Endothelial cell (in vitro differentiated cells): ENCODE results near the gene PSMA2. TPM values are rescaled to one million over a fixed set of nuclear protein-coding genes. Genes with fewer than 3 reads are reported as not detected.

Experiments used
- DNase-seq: peaks from one replicate; pipeline ENCODE4 v3.0.0; 2021; ENCODE audit warnings: low spot score
- H3K27ac Mint-ChIP-seq: one replicate; pipeline ENCODE4 v1.8.0; 2021; ENCODE audit warnings: mixed read lengths, inconsistent platforms; ENCODE audit not compliant: unreplicated experiment
- H3K27me3 Mint-ChIP-seq: one replicate; pipeline ENCODE4 v1.8.0; 2021; ENCODE audit warnings: mild to moderate bottlenecking, moderate library complexity, mixed read lengths, inconsistent platforms; ENCODE audit not compliant: unreplicated experiment
- H3K36me3 Mint-ChIP-seq: one replicate; pipeline ENCODE4 v1.8.0; 2021; ENCODE audit warnings: mild to moderate bottlenecking, low read depth, mixed read lengths, inconsistent platforms; ENCODE audit not compliant: unreplicated experiment
- H3K4me1 Mint-ChIP-seq: one replicate; pipeline ENCODE4 v1.8.0; 2021; ENCODE audit warnings: mild to moderate bottlenecking, mixed read lengths, inconsistent platforms; ENCODE audit not compliant: unreplicated experiment
- H3K4me3 Mint-ChIP-seq: one replicate; pipeline ENCODE4 v1.8.0; 2021; ENCODE audit warnings: mild to moderate bottlenecking, mixed read lengths, inconsistent platforms; ENCODE audit not compliant: unreplicated experiment
- H3K9me3 Mint-ChIP-seq: one replicate; pipeline ENCODE4 v1.8.0; 2021; ENCODE audit warnings: mixed read lengths, inconsistent platforms; ENCODE audit not compliant: unreplicated experiment
- total RNA-seq: library from RNA; stranded (reverse); fragmentation: NEBNext Ultra II Directional; extraction: Animal tissue kit (Norgen Biotek cat#: 25700); gene quantifications from one replicate; pipeline ENCODE4 v1.2.1, GENCODE V29; 2021; ENCODE audit not compliant: unreplicated experiment
- TF ChIP-seq, protein P1 (sequence below): fragments of 200-600 bp; sonication (generic); IDR thresholded peaks from one replicate; pipeline ENCODE4 v1.5.0; 2021; ENCODE audit warnings: antibody characterized with exemption; ENCODE audit not compliant: unreplicated experiment

PSMA2 gene
- total RNA-seq, 1 donor from 2014 or later = 103 TPM

- Mint-ChIP-seq H3K27me3 (peaks cover 4% of the 10 kb centered on the region), H3K4me3 (peak within 1 kb of the TSS; percentile 94), H3K9me3 (no peaks in the 10 kb centered on the region), H3K27ac (peak within 1 kb of the TSS; percentile 55), H3K36me3 (no peaks in the 10 kb centered on the region), H3K4me1 (peaks cover 20% of the 10 kb centered on the region)
- DNase-seq = peak; percentile 96
- TF ChIP-seq, protein P1, sequence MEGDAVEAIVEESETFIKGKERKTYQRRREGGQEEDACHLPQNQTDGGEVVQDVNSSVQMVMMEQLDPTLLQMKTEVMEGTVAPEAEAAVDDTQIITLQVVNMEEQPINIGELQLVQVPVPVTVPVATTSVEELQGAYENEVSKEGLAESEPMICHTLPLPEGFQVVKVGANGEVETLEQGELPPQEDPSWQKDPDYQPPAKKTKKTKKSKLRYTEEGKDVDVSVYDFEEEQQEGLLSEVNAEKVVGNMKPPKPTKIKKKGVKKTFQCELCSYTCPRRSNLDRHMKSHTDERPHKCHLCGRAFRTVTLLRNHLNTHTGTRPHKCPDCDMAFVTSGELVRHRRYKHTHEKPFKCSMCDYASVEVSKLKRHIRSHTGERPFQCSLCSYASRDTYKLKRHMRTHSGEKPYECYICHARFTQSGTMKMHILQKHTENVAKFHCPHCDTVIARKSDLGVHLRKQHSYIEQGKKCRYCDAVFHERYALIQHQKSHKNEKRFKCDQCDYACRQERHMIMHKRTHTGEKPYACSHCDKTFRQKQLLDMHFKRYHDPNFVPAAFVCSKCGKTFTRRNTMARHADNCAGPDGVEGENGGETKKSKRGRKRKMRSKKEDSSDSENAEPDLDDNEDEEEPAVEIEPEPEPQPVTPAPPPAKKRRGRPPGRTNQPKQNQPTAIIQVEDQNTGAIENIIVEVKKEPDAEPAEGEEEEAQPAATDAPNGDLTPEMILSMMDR = no peak
Observed at GRCh38 chr7:42911454-42912447, 20.2 kb downstream of the PSMA2 start, which contains the start of gene C7orf25. Gene C7orf25 (minus strand): TSS chr7:42912070. CDS start chr7:42910900, 1,170 bp downstream.

- H3K27ac Mint-ChIP-seq = no peak overlapping the region
- H3K27me3 Mint-ChIP-seq = peaks cover 4% of the 10 kb centered on the region
- DNase-seq = no peak
- TF ChIP-seq, protein P1 = no peak
- H3K4me3 Mint-ChIP-seq = no peak overlapping the region
- peaks cover 22% of the 10 kb centered on the region for H3K4me1 Mint-ChIP-seq
- H3K9me3 Mint-ChIP-seq = no peaks in the 10 kb centered on the region
- H3K36me3 Mint-ChIP-seq = no peaks in the 10 kb centered on the region
Observed at GRCh38 chr7:42910306-42910705, 21.7 kb downstream of the PSMA2 start.

DNA sequence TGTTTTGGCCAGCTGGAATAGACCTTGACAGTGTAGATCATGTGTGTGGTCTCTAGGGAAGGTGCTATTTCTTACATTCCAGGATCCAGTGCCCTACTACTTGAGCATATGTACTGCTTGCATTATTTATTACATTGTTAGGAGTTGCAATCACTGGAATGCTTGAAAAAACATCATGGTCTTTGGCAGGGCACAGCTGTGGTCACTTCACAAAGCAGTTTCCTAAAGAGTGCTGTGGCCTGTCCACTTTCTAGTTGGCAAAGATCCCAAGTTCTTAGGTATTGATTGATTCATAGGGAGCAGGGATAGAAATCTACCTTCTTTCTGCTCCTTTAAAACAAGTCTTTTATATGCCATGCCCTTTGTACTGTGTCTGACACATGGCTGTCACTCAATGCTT is 24.7 kb downstream of the PSMA2 start:
- Mint-ChIP-seq H3K27ac (no peak overlapping the region), H3K9me3 (no peaks in the 10 kb centered on the region)

GRCh38 chr7:42906181-42906580 is 25.8 kb downstream of the PSMA2 start:
- H3K4me3 Mint-ChIP-seq = no peak overlapping the region
- peaks cover 15% of the 10 kb centered on the region for H3K4me1 Mint-ChIP-seq
- no peaks in the 10 kb centered on the region for H3K9me3 Mint-ChIP-seq
- TF ChIP-seq, protein P1 = no peak
- no peaks in the 10 kb centered on the region for H3K36me3 Mint-ChIP-seq
- no peak overlapping the region for H3K27ac Mint-ChIP-seq
- no peak for DNase-seq
- H3K27me3 Mint-ChIP-seq = peaks cover 2% of the 10 kb centered on the region

More for the DNA sequence above, 24.7 kb downstream of the PSMA2 start:
- Mint-ChIP-seq H3K27me3 (peaks cover 2% of the 10 kb centered on the region), H3K4me3 (no peak overlapping the region), H3K4me1 (peaks cover 16% of the 10 kb centered on the region), H3K36me3 (no peaks in the 10 kb centered on the region)
- DNase-seq = no peak
- TF ChIP-seq, protein P1 = no peak

DNA sequence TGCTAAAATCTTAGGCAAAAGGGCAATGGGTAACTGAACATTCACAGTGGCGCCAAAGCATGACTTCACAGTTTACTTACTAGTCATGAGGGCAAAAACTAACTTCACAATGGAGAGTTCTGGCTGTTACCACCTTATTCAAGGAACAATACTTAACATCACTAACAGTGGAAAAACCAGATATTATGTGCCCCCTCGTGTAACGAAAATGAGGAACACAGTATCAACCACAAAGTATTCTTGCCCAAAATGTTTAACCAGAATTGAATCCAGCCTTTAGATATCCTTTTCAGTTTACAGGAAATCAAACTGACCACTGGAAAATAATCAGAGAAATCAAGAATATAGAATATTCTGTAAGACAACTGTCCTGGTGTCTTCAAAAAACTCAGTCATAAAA is 29.6 kb downstream of the PSMA2 start:
- DNase-seq = no peak
- no peaks in the 10 kb centered on the region for H3K36me3 Mint-ChIP-seq
- no peaks in the 10 kb centered on the region for H3K9me3 Mint-ChIP-seq
- no peaks in the 10 kb centered on the region for H3K27me3 Mint-ChIP-seq
- H3K4me3 Mint-ChIP-seq = no peak overlapping the region
- H3K4me1 Mint-ChIP-seq = peaks cover 2% of the 10 kb centered on the region
- no peak overlapping the region for H3K27ac Mint-ChIP-seq
- TF ChIP-seq, protein P1 = no peak
